Neural cell (in vitro differentiated cells): Measurements from ENCODE around the gene MED15. TPM values are rescaled to one million over a fixed set of nuclear protein-coding genes. Genes with fewer than 3 reads are reported as not detected.

Experiments
- H2AFZ ChIP-seq: fragments of 200-600, 300-800 bp; sonication (generic), shearing (Covaris generic); 2 replicates; pipeline ENCODE4 v1.6.0; 2014; ENCODE audit warnings: low read depth, mild to moderate bottlenecking, antibody characterized with exemption, low read length, moderate library complexity
- H3F3A ChIP-seq: fragments of 200-600 bp; shearing (Covaris generic); 2 replicates; pipeline ENCODE4 v1.6.1; 2016; ENCODE audit warnings: mild to moderate bottlenecking, moderate library complexity, mixed read lengths, antibody characterized with exemption, low read length; ENCODE audit not compliant: insufficient read depth, poor library complexity, severe bottlenecking
- H3K27ac ChIP-seq: fragments of 200-600, 300-800 bp; sonication (generic), shearing (Covaris generic); 2 replicates; pipeline ENCODE4 v1.5.1; 2014; ENCODE audit warnings: mild to moderate bottlenecking, low read length, moderate library complexity
- H3K27me3 ChIP-seq: fragments of 300-800, 200-600 bp; sonication (generic), shearing (Covaris generic); 2 replicates; pipeline ENCODE4 v1.6.0; 2014; ENCODE audit warnings: mild to moderate bottlenecking, low read depth, low read length, moderate library complexity; ENCODE audit not compliant: insufficient read depth
- H3K36me3 ChIP-seq: fragments of 300-800, 200-600 bp; sonication (generic), shearing (Covaris generic); 2 replicates; pipeline ENCODE4 v1.5.1; 2014; ENCODE audit warnings: mild to moderate bottlenecking, antibody characterized with exemption, low read length, moderate library complexity; ENCODE audit not compliant: insufficient read depth
- H3K4me2 ChIP-seq: fragments of 300-800, 200-600 bp; sonication (generic), shearing (Covaris generic); 2 replicates; pipeline ENCODE4 v1.6.0; 2014; ENCODE audit warnings: mild to moderate bottlenecking, low read length
- H3K4me3 ChIP-seq: fragments of 300-800, 200-600 bp; sonication (generic), shearing (Covaris generic); 2 replicates; pipeline ENCODE4 v1.5.1; 2014; ENCODE audit warnings: mild to moderate bottlenecking, low read length, moderate library complexity
- H3K79me2 ChIP-seq: fragments of 200-600 bp; shearing (Covaris generic); replicated peaks from 2 replicates; pipeline ENCODE4 v1.6.0; 2014; ENCODE audit warnings: mild to moderate bottlenecking, low read length, moderate library complexity; ENCODE audit not compliant: insufficient read depth
- H3K9ac ChIP-seq: fragments of 300-800, 200-600 bp; sonication (generic), shearing (Covaris generic); 2 replicates; pipeline ENCODE4 v1.6.1; 2016; ENCODE audit warnings: mild to moderate bottlenecking, low read length, mixed read lengths
- H3K9me2 ChIP-seq: fragments of 200-600 bp; shearing (Covaris generic); 2 replicates; pipeline ENCODE4 v1.6.1; 2016; ENCODE audit warnings: mild to moderate bottlenecking, low read length, mixed read lengths; ENCODE audit not compliant: insufficient read depth
- H3K9me3 ChIP-seq: fragments of 200-600, 300-800 bp; sonication (generic), shearing (Covaris generic); 2 replicates; pipeline ENCODE4 v1.6.1; 2016; ENCODE audit warnings: mild to moderate bottlenecking, mixed run types, low read length, moderate library complexity, mixed read lengths
- H4K20me1 ChIP-seq: fragments of 200-600 bp; shearing (Covaris generic); 2 replicates; pipeline ENCODE4 v1.6.1; 2016; ENCODE audit warnings: mild to moderate bottlenecking, mixed run types; ENCODE audit not compliant: insufficient read depth
- EP300 ChIP-seq: fragments of 450-650 bp; conservative IDR thresholded peaks from 2 replicates; pipeline ENCODE4 v1.6.1; 2014; ENCODE audit warnings: antibody characterized with exemption, mild to moderate bottlenecking, moderate library complexity; ENCODE audit not compliant: poor library complexity, severe bottlenecking
- EZH2 ChIP-seq: fragments of 200-600, 300-800 bp; shearing (Covaris generic), sonication (generic); IDR thresholded peaks from 2 replicates; pipeline ENCODE4 v1.6.1; 2014; ENCODE audit warnings: antibody characterized with exemption, low read length, borderline replicate concordance, mild to moderate bottlenecking; ENCODE audit not compliant: insufficient read depth, poor library complexity, severe bottlenecking
- MXI1 ChIP-seq: fragments of 450-650 bp; conservative IDR thresholded peaks from 2 replicates; pipeline ENCODE4 v1.6.1; 2014; ENCODE audit warnings: antibody characterized with exemption, mild to moderate bottlenecking; ENCODE audit not compliant: poor library complexity, severe bottlenecking
- POLR2AphosphoS5 ChIP-seq: IDR thresholded peaks from 2 replicates; pipeline ENCODE4 v1.6.1; 2012
- RAD21 ChIP-seq: fragments of 450-650 bp; conservative IDR thresholded peaks from 2 replicates; pipeline ENCODE4 v1.6.1; 2014; ENCODE audit warnings: antibody characterized with exemption, mild to moderate bottlenecking, moderate library complexity
- SMC3 ChIP-seq: fragments of 450-650 bp; conservative IDR thresholded peaks from 2 replicates; pipeline ENCODE4 v1.6.1; 2014; ENCODE audit warnings: antibody characterized with exemption, mild to moderate bottlenecking, moderate library complexity; ENCODE audit not compliant: poor library complexity
- TAF1 ChIP-seq: IDR thresholded peaks from 2 replicates; pipeline ENCODE4 v1.6.1; 2012; ENCODE audit warnings: low read depth
- polyA plus RNA-seq: library from polyadenylated mRNA; depleted of rRNA; stranded (reverse); fragments of >200 nt; gene quantifications from 2 replicates; pipeline ENCODE4 v1.2.3, GENCODE V29; 2014
- TF ChIP-seq, protein P1 (sequence below): fragments of 450-650 bp; IDR thresholded peaks from 2 replicates; pipeline ENCODE4 v1.5.1; 2014; ENCODE audit warnings: antibody characterized with exemption, mild to moderate bottlenecking, moderate library complexity; ENCODE audit not compliant: poor library complexity, severe bottlenecking
- TF ChIP-seq, protein P2 (sequence below): IDR thresholded peaks from 2 replicates; pipeline ENCODE4 v1.6.1; 2012; ENCODE audit warnings: borderline replicate concordance

Gene MED15
- polyA plus RNA-seq, 1 donor from 2014 or later: 13.2 TPM

GRCh38 chr22:20547029-20547428 lies 39.6 kb downstream of the MED15 start:
- Histone ChIP-seq H2AFZ (no peak overlapping the region), H3K9me3 (no peaks in the 10 kb centered on the region), H3K36me3 (peaks cover 4% of the 10 kb centered on the region), H3K9me2 (no peaks in the 10 kb centered on the region), H4K20me1 (no peaks in the 10 kb centered on the region), H3K27ac (no peak overlapping the region), H3F3A (no peaks in the 10 kb centered on the region), H3K4me3 (no peak overlapping the region), H3K4me2 (no peak overlapping the region), H3K79me2 (peaks cover 3% of the 10 kb centered on the region), H3K27me3 (no peaks in the 10 kb centered on the region), H3K9ac (no peak overlapping the region)
- no peak for TF ChIP-seq RAD21
- no peak for TF ChIP-seq TAF1
- no peak for TF ChIP-seq EP300

GRCh38 chr22:20548806-20549205 lies 41.4 kb downstream of the MED15 start:
- no peaks in the 10 kb centered on the region for H3K9me2 ChIP-seq
- no peak overlapping the region for H3K27ac ChIP-seq
- H3K4me3 ChIP-seq: no peak overlapping the region
- no peak overlapping the region for H2AFZ ChIP-seq
- no peaks in the 10 kb centered on the region for H3K9me3 ChIP-seq
- no peaks in the 10 kb centered on the region for H4K20me1 ChIP-seq
- H3K36me3 ChIP-seq: no peaks in the 10 kb centered on the region
- peaks cover 3% of the 10 kb centered on the region for H3K79me2 ChIP-seq
- TF ChIP-seq, protein P1, sequence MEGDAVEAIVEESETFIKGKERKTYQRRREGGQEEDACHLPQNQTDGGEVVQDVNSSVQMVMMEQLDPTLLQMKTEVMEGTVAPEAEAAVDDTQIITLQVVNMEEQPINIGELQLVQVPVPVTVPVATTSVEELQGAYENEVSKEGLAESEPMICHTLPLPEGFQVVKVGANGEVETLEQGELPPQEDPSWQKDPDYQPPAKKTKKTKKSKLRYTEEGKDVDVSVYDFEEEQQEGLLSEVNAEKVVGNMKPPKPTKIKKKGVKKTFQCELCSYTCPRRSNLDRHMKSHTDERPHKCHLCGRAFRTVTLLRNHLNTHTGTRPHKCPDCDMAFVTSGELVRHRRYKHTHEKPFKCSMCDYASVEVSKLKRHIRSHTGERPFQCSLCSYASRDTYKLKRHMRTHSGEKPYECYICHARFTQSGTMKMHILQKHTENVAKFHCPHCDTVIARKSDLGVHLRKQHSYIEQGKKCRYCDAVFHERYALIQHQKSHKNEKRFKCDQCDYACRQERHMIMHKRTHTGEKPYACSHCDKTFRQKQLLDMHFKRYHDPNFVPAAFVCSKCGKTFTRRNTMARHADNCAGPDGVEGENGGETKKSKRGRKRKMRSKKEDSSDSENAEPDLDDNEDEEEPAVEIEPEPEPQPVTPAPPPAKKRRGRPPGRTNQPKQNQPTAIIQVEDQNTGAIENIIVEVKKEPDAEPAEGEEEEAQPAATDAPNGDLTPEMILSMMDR: no peak
- TF ChIP-seq EP300 (no peak), SMC3 (no peak), TAF1 (no peak), MXI1 (no peak), EZH2 (no peak), RAD21 (no peak), POLR2AphosphoS5 (no peak)
- TF ChIP-seq, protein P2, sequence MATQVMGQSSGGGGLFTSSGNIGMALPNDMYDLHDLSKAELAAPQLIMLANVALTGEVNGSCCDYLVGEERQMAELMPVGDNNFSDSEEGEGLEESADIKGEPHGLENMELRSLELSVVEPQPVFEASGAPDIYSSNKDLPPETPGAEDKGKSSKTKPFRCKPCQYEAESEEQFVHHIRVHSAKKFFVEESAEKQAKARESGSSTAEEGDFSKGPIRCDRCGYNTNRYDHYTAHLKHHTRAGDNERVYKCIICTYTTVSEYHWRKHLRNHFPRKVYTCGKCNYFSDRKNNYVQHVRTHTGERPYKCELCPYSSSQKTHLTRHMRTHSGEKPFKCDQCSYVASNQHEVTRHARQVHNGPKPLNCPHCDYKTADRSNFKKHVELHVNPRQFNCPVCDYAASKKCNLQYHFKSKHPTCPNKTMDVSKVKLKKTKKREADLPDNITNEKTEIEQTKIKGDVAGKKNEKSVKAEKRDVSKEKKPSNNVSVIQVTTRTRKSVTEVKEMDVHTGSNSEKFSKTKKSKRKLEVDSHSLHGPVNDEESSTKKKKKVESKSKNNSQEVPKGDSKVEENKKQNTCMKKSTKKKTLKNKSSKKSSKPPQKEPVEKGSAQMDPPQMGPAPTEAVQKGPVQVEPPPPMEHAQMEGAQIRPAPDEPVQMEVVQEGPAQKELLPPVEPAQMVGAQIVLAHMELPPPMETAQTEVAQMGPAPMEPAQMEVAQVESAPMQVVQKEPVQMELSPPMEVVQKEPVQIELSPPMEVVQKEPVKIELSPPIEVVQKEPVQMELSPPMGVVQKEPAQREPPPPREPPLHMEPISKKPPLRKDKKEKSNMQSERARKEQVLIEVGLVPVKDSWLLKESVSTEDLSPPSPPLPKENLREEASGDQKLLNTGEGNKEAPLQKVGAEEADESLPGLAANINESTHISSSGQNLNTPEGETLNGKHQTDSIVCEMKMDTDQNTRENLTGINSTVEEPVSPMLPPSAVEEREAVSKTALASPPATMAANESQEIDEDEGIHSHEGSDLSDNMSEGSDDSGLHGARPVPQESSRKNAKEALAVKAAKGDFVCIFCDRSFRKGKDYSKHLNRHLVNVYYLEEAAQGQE: no peak
- no peak overlapping the region for H3K4me2 ChIP-seq
- H3K9ac ChIP-seq: no peak overlapping the region
- no peaks in the 10 kb centered on the region for H3K27me3 ChIP-seq
- H3F3A ChIP-seq: no peaks in the 10 kb centered on the region
